Measurements from ENCODE around the gene CNGB1.
"Not testable (repeated sequence)": the region's sequence is repeated elsewhere in the genome, so short reads cannot be mapped to it uniquely, and the experiment has no call there.

The CNGB1 gene

GRCh38 chr16:57883480-57883879 is 87.4 kb downstream of the CNGB1 start:
- FAIRE-seq = no peak

- FAIRE-seq = no peak
Measured at GRCh38 chr16:57882792-57883191, 88.1 kb downstream of the CNGB1 start.

GRCh38 chr16:57882206-57882605 is 88.7 kb downstream of the CNGB1 start:
- FAIRE-seq = no peak

- FAIRE-seq = no peak
Measured at GRCh38 chr16:57878586-57878985, 92.3 kb downstream of the CNGB1 start.

GRCh38 chr16:57876210-57876609 is 94.7 kb downstream of the CNGB1 start:
- no peak for FAIRE-seq

GRCh38 chr16:57875347-57875746 is 95.6 kb downstream of the CNGB1 start:
- no peak for FAIRE-seq

- no peak for FAIRE-seq
Measured at GRCh38 chr16:57873218-57873617, 97.7 kb downstream of the CNGB1 start.

GRCh38 chr16:57872764-57873163 is 98.2 kb downstream of the CNGB1 start:
- not testable (repeated sequence) for FAIRE-seq

- FAIRE-seq = no peak
Measured at GRCh38 chr16:57871456-57871855, 99.5 kb downstream of the CNGB1 start.

GRCh38 chr16:57870753-57871454 is 100.0 kb downstream of the CNGB1 start:
- no peak for FAIRE-seq

GRCh38 chr16:57868913-57869520 is 101.9 kb downstream of the CNGB1 start:
- FAIRE-seq = no peak

- FAIRE-seq = no peak
Measured at GRCh38 chr16:57867000-57867561, 103.8 kb downstream of the CNGB1 start.

GRCh38 chr16:57866529-57866918 is 104.4 kb downstream of the CNGB1 start:
- no peak for FAIRE-seq

- no peak for FAIRE-seq
Measured at GRCh38 chr16:57865746-57866528, 105.0 kb downstream of the CNGB1 start.

GRCh38 chr16:57863434-57864160 is 107.3 kb downstream of the CNGB1 start:
- peak; percentile 35 for FAIRE-seq

- no peak for FAIRE-seq
Measured at GRCh38 chr16:57862698-57863433, 108.1 kb downstream of the CNGB1 start.

- FAIRE-seq = no peak
Measured at GRCh38 chr16:57859331-57859730, 111.6 kb downstream of the CNGB1 start.

GRCh38 chr16:57858635-57859034 is 112.3 kb downstream of the CNGB1 start:
- FAIRE-seq = no peak

GRCh38 chr16:57857991-57858390 is 112.9 kb downstream of the CNGB1 start:
- FAIRE-seq = not testable (repeated sequence)

- FAIRE-seq = no peak
Measured at GRCh38 chr16:57855188-57855587, 115.7 kb downstream of the CNGB1 start.

- no peak for FAIRE-seq
Measured at GRCh38 chr16:57852189-57852588, 118.7 kb downstream of the CNGB1 start.

GRCh38 chr16:57848181-57848580 is 122.7 kb downstream of the CNGB1 start:
- FAIRE-seq = no peak

Data from endometrium (tissue), 2 donors.